ENCODE data around the gene RPS25.
"Not testable (repeated sequence)": the region's sequence is repeated elsewhere in the genome, so short reads cannot be mapped to it uniquely, and the experiment has no call there.

RPS25 gene

GRCh38 chr11:119015054-119015611 is 3.0 kb downstream of the RPS25 start:
- no peak for DNase-seq (ENCODE audit: low read depth)

- DNase-seq (ENCODE audit: low read depth) = no peak
Measured at GRCh38 chr11:119014209-119014924, 3.8 kb downstream of the RPS25 start.

- no peak for DNase-seq (ENCODE audit: low read depth)
Measured at GRCh38 chr11:119012629-119013170, 5.4 kb downstream of the RPS25 start.

- DNase-seq (ENCODE audit: low read depth) = no peak
Measured at GRCh38 chr11:119011476-119012053, 6.6 kb downstream of the RPS25 start.

- no peak for DNase-seq (ENCODE audit: low read depth)
Measured at GRCh38 chr11:119006656-119007055, 11.5 kb downstream of the RPS25 start.

- no peak for DNase-seq (ENCODE audit: low read depth)
Measured at GRCh38 chr11:119000906-119001305, 17.2 kb downstream of the RPS25 start.

- DNase-seq (ENCODE audit: low read depth) = peak; percentile 28
Measured at GRCh38 chr11:118998822-118999221, 19.3 kb downstream of the RPS25 start.

GRCh38 chr11:118998388-118998717 is 19.8 kb downstream of the RPS25 start:
- no peak for DNase-seq (ENCODE audit: low read depth)

GRCh38 chr11:118997627-118998387 is 20.3 kb downstream of the RPS25 start, which contains the start of gene CENATAC:
CENATAC (plus strand) TSS chr11:118998138; CDS start chr11:118998198, 60 bp downstream.
- DNase-seq (ENCODE audit: low read depth) = peak; percentile 85

- no peak for DNase-seq (ENCODE audit: low read depth)
Measured at GRCh38 chr11:118996926-118997626, 21.1 kb downstream of the RPS25 start.

- not testable (repeated sequence) for DNase-seq (ENCODE audit: low read depth)
Measured at GRCh38 chr11:118991486-118992038, 26.6 kb downstream of the RPS25 start.

GRCh38 chr11:118988280-118988679 is 29.9 kb downstream of the RPS25 start:
- DNase-seq (ENCODE audit: low read depth) = no peak

- no peak for DNase-seq (ENCODE audit: low read depth)
Measured at GRCh38 chr11:118984825-118985224, 33.3 kb downstream of the RPS25 start.

GRCh38 chr11:118984337-118984736 is 33.8 kb downstream of the RPS25 start:
- DNase-seq (ENCODE audit: low read depth) = not testable (repeated sequence)

- no peak for DNase-seq (ENCODE audit: low read depth)
Measured at GRCh38 chr11:118980191-118980881, 37.8 kb downstream of the RPS25 start.

- no peak for DNase-seq (ENCODE audit: low read depth)
Measured at GRCh38 chr11:118979434-118979833, 38.7 kb downstream of the RPS25 start.

- no peak for DNase-seq (ENCODE audit: low read depth)
Measured at GRCh38 chr11:118975771-118976709, 42.1 kb downstream of the RPS25 start.

GRCh38 chr11:118973985-118974384 is 44.2 kb downstream of the RPS25 start:
- no peak for DNase-seq (ENCODE audit: low read depth)

- no peak for DNase-seq (ENCODE audit: low read depth)
Measured at GRCh38 chr11:118971646-118972045, 46.5 kb downstream of the RPS25 start, which contains the start of gene FOXR1. FOXR1 (plus strand) TSS chr11:118971761; CDS start chr11:118971932, 171 bp downstream.

- not testable (repeated sequence) for DNase-seq (ENCODE audit: low read depth)
Measured at GRCh38 chr11:118969508-118969907, 48.6 kb downstream of the RPS25 start.

Data from fibroblast of gingiva (primary cell).